Inferior parietal cortex (tissue), 1 donor: Measurements from ENCODE around the gene NKAIN2.
A peak's percentile ranks its signal among the peaks of the same experiment; 100 is the strongest.
"Not testable (repeated sequence)": the region's sequence is repeated elsewhere in the genome, so short reads cannot be mapped to it uniquely, and the experiment has no call there.

ENCODE experiments used
- DNase-seq: peaks from one replicate; pipeline ENCODE4 v3.0.0-alpha.2; 2016; ENCODE audit errors: extremely low spot score

NKAIN2 gene

GRCh38 chr6:124203101-124203811 is 399.6 kb downstream of the NKAIN2 start:
- no peak for DNase-seq

- no peak for DNase-seq
Observed at GRCh38 chr6:124203812-124204167, 400.1 kb downstream of the NKAIN2 start.

GRCh38 chr6:124205921-124206320 is 402.3 kb downstream of the NKAIN2 start:
- DNase-seq, result no peak

GRCh38 chr6:124223611-124224345 is 420.1 kb downstream of the NKAIN2 start:
- DNase-seq, result peak; percentile 23

GRCh38 chr6:124226396-124226795 is 422.7 kb downstream of the NKAIN2 start:
- DNase-seq, result no peak

GRCh38 chr6:124233221-124233620 is 429.6 kb downstream of the NKAIN2 start:
- no peak for DNase-seq

GRCh38 chr6:124234801-124235200 is 431.1 kb downstream of the NKAIN2 start:
- no peak for DNase-seq

- DNase-seq, result no peak
Observed at GRCh38 chr6:124237911-124238310, 434.2 kb downstream of the NKAIN2 start.

GRCh38 chr6:124238408-124238807 is 434.7 kb downstream of the NKAIN2 start:
- DNase-seq, result not testable (repeated sequence)

GRCh38 chr6:124254941-124255685 is 451.4 kb downstream of the NKAIN2 start:
- no peak for DNase-seq

GRCh38 chr6:124260337-124260736 is 456.7 kb downstream of the NKAIN2 start:
- no peak for DNase-seq

GRCh38 chr6:124269733-124270132 is 466.1 kb downstream of the NKAIN2 start:
- no peak for DNase-seq

GRCh38 chr6:124273701-124274100 is 470.0 kb downstream of the NKAIN2 start:
- no peak for DNase-seq

GRCh38 chr6:124282541-124282940 is 478.9 kb downstream of the NKAIN2 start:
- DNase-seq, result no peak

- no peak for DNase-seq
Observed at GRCh38 chr6:124283486-124283885, 479.8 kb downstream of the NKAIN2 start.

- DNase-seq, result no peak
Observed at GRCh38 chr6:124285146-124285545, 481.5 kb downstream of the NKAIN2 start.

- DNase-seq, result no peak
Observed at GRCh38 chr6:124294574-124295200, 491.0 kb downstream of the NKAIN2 start.

- no peak for DNase-seq
Observed at GRCh38 chr6:124297507-124297906, 493.8 kb downstream of the NKAIN2 start.

- no peak for DNase-seq
Observed at GRCh38 chr6:124298730-124299129, 495.1 kb downstream of the NKAIN2 start.

- not testable (repeated sequence) for DNase-seq
Observed at GRCh38 chr6:124300907-124301306, 497.2 kb downstream of the NKAIN2 start.

- DNase-seq, result no peak
Observed at GRCh38 chr6:124303971-124304370, 500.3 kb downstream of the NKAIN2 start.

GRCh38 chr6:124310139-124310538 is 506.5 kb downstream of the NKAIN2 start:
- no peak for DNase-seq
